Stimulated activated CD4-positive, alpha-beta T cell treated with anti-CD3 and anti-CD28 coated beads, Interleukin-2, amount 100 ng/mL, for 48 hours (primary cell): ENCODE data around the gene CLDN10.
A peak's percentile ranks its signal among the peaks of the same experiment; 100 is the strongest.

ENCODE experiments used
- DNase-seq, 2 donors: peaks; one replicate each; pipeline ENCODE4 v3.0.0-alpha.2; 2020

The CLDN10 gene

GRCh38 chr13:95603887-95604555, 51.5 kb downstream of the CLDN10 start:
- DNase-seq, result no peak

GRCh38 chr13:95604556-95604915, 52.0 kb downstream of the CLDN10 start:
- DNase-seq, result no peak

- no peak for DNase-seq
Measured at GRCh38 chr13:95605448-95606125, 53.1 kb downstream of the CLDN10 start.

- DNase-seq, result no peak
Measured at GRCh38 chr13:95607366-95607765, 54.8 kb downstream of the CLDN10 start.

- no peak for DNase-seq
Measured at GRCh38 chr13:95608640-95609323, 56.3 kb downstream of the CLDN10 start.

GRCh38 chr13:95614641-95615245, 62.2 kb downstream of the CLDN10 start:
- no peak for DNase-seq

- DNase-seq, result no peak
Measured at GRCh38 chr13:95615539-95615938, 63.0 kb downstream of the CLDN10 start.

GRCh38 chr13:95620030-95620824, 67.7 kb downstream of the CLDN10 start:
- DNase-seq, result no peak

GRCh38 chr13:95620825-95621498, 68.4 kb downstream of the CLDN10 start:
- no peak for DNase-seq

GRCh38 chr13:95623141-95623540, 70.6 kb downstream of the CLDN10 start:
- no peak for DNase-seq

- peak; percentile 10 to 14 for DNase-seq
Measured at GRCh38 chr13:95624020-95624419, 71.5 kb downstream of the CLDN10 start.

- no peak for DNase-seq
Measured at GRCh38 chr13:95626768-95627167, 74.2 kb downstream of the CLDN10 start.

- DNase-seq, result no peak
Measured at GRCh38 chr13:95627590-95627989, 75.1 kb downstream of the CLDN10 start.

- DNase-seq, result no peak
Measured at GRCh38 chr13:95628488-95628887, 76.0 kb downstream of the CLDN10 start.

- no peak for DNase-seq
Measured at GRCh38 chr13:95629071-95629470, 76.6 kb downstream of the CLDN10 start.
